HG02981 (cell line): Measurements from ENCODE around the gene ECHDC1.
"Not testable (repeated sequence)": the region's sequence is repeated elsewhere in the genome, so short reads cannot be mapped to it uniquely, and the experiment has no call there.

Experiments
- ATAC-seq: cut with Tn5 transposase; IDR thresholded peaks from one replicate; pipeline ENCODE4 v1.9.1; 2021; ENCODE audit warnings: mild to moderate bottlenecking, moderate library complexity; ENCODE audit not compliant: unreplicated experiment

ECHDC1 gene

GRCh38 chr6:127342946-127343808, at the start of gene ECHDC1:
Gene ECHDC1, minus strand, starts transcription at chr6:127343609. Its CDS starts 12,581 bp downstream, at chr6:127331028.
- ATAC-seq, result peak; percentile 63

GRCh38 chr6:127392301-127392700, 48.9 kb upstream of the ECHDC1 start:
- ATAC-seq, result no peak

GRCh38 chr6:127391094-127391953, 47.9 kb upstream of the ECHDC1 start:
- ATAC-seq, result no peak

- no peak for ATAC-seq
Measured at GRCh38 chr6:127389706-127390105, 46.3 kb upstream of the ECHDC1 start.

- ATAC-seq, result no peak
Measured at GRCh38 chr6:127385668-127386430, 42.4 kb upstream of the ECHDC1 start.

GRCh38 chr6:127384848-127385247, 41.4 kb upstream of the ECHDC1 start:
- ATAC-seq, result not testable (repeated sequence)

GRCh38 chr6:127383988-127384387, 40.6 kb upstream of the ECHDC1 start:
- no peak for ATAC-seq

- ATAC-seq, result no peak
Measured at GRCh38 chr6:127382413-127382812, 39.0 kb upstream of the ECHDC1 start.

- no peak for ATAC-seq
Measured at GRCh38 chr6:127381384-127381783, 38.0 kb upstream of the ECHDC1 start.

- ATAC-seq, result no peak
Measured at GRCh38 chr6:127376685-127377084, 33.3 kb upstream of the ECHDC1 start.

GRCh38 chr6:127367023-127367375, 23.6 kb upstream of the ECHDC1 start:
- no peak for ATAC-seq

- no peak for ATAC-seq
Measured at GRCh38 chr6:127366282-127367022, 23.0 kb upstream of the ECHDC1 start.

- ATAC-seq, result no peak
Measured at GRCh38 chr6:127365874-127366273, 22.5 kb upstream of the ECHDC1 start.

- no peak for ATAC-seq
Measured at GRCh38 chr6:127352524-127352923, 9.1 kb upstream of the ECHDC1 start.

- no peak for ATAC-seq
Measured at GRCh38 chr6:127349980-127350379, 6.6 kb upstream of the ECHDC1 start.

GRCh38 chr6:127348028-127348661, 4.7 kb upstream of the ECHDC1 start:
- no peak for ATAC-seq

- no peak for ATAC-seq
Measured at GRCh38 chr6:127347178-127347577, 3.8 kb upstream of the ECHDC1 start.

- no peak for ATAC-seq
Measured at GRCh38 chr6:127345521-127345920, 2.1 kb upstream of the ECHDC1 start.

GRCh38 chr6:127343809-127344659, 625 bp upstream of the ECHDC1 start:
- ATAC-seq, result no peak
